Epidermal melanocyte (primary cell): ENCODE measurements around the gene BCAS4.

Source experiments
- DNase-seq: peaks from one replicate; pipeline ENCODE4 v3.0.0; 2011; ENCODE audit warnings: low spot score; ENCODE audit not compliant: insufficient read length

Gene BCAS4

DNA sequence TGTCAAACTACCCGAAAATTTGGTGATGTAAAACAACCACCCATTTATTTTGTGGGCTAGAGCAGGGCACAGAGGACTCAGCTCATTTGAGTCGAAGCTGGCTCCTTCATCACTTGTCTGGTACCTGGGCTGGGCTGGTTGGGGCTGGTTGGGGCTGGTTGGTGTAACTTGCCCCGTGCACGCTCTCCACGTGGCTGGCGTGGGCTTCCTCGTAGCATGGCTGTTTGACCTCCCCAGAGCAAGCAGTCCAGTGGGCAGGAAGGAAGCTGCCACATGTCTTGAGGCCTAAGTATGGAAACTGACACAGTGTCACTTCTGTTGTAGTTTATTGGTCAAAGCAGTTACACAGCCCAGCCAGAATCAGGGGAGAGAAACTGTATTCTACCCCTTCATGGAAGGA, 27.1 kb downstream of the BCAS4 start:
- DNase-seq = no peak

DNA sequence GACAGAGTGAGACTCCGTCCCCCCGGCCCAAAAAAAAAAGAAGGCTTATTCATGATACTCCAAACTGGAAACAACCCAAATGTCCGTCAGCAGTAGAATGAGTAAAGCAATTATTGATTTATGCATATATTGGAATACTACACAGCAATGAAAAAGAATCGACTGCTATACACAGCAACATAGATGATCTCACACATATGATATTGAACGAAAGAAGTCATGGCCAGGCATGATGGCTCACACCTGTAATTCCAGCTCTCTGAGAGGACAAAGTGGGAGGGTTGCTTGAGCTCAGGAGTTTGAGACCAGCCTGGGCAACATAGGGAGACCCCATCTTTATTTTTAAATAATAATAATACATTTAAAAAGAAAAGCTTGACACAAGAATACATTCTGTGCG, 28.5 kb downstream of the BCAS4 start:
- DNase-seq = no peak

DNA sequence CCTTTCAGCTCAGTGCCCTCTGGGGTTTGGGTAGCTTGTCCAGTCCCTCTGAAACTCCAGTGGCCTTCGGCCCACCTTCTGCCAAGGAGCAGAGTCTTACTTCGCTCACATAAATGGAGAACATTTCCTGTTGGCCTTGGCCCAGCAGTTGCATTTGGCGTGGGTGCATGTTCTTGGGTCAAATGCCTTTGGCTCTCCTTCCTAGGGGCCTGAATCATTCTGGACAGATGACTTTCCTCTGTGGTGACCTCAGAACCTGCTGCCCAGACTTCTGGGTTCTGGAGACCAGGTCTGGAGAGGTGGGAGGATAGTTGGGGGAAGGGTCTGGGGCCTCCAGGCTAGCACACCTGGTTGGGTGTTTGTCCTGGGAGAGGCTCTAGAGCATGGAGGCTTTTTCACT, 29.3 kb downstream of the BCAS4 start:
- no peak for DNase-seq

DNA sequence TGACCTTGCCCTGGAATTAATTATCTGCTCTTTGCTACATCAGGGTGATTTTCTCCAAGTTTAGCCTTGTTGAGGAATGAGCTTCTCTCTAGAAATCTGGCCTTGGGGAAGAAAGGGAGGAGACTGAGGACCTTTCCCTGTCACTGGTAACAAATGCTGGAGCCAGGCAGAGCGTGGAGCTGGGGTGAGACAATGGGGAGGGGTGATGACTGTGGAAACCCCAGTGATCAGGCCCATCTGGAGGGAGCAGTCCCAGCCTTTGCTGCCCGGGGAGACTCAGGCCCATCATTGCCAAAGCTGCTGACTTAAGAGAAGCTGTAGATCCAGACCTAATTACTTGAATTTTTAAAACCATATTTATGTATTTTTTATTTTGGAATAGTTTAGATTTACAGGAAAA, 31.3 kb downstream of the BCAS4 start:
- DNase-seq = no peak

DNA sequence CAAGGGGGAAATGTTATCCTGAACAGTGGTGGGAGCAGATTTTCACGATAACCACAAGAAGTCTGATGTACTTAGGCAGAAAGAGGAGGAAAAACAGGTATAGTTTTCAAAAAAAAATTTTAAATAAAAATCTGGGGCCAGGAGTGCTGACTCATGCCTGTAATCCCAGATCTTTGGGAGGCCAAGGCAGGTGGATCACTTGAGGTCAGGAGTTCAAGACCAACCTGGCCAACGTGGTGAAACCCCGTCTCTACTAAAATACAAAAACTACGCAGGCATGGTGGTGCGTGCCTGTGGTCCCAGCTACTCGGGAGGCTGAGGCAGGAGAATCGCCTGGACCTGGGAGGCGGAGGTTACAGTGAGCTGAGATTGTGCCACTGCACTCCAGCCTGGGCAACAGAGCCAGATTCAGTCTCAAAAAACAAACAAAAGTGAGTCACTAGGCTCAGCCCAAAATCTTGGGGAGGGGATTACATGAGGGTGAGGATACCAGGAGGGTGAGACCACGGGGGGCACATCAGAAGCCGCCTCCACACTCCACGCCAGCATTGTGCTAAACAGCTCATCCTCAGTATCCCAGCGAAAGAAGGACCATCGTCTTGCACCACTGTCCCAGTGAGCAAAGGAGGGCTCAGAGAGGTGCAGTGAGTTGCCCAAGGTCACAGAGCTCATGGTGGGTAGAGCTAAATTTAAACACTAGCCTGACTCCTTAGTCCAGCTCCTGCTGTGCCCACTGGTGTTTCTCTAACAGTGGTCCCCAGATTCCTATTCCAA, 33.7 kb downstream of the BCAS4 start:
- DNase-seq = no peak

DNA sequence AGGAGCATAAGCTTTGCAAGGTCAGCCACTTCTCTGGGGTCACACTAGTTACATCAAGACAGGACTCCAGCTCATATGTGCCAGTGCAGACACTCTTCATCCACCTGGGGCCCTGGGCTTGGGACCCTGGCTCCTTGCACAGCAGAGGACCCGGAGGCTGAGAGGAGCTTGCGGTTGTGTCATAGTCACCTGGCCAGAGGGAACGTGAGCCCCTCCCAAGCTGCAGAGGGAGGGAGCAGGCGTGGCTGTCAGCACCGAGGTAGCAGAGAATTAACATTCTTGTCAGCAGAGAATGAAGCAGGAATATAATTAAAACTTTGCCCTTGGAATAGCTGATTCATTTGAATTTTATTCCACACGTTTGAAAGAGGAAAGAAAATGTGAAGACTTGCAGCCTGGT, 36.8 kb downstream of the BCAS4 start:
- DNase-seq = no peak

DNA sequence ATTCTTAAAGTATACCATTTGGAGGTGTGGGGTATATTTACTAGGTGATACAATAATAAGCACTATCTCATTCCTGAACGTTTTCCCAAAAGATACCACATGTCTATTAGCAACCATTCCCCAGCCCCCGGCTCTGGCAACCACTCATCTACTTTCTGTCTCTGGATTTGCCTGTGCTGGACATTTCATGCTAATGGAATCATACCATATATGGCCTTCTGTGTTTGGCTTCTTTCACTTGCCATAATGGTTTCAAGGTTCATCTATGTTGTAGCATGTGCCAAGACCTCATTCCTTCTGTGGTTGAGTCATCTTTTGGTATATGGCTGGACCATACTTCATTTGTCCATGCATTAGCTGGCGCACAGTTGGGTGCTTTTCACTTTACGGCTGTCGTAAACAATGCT, 39.7 kb downstream of the BCAS4 start:
- DNase-seq = no peak

DNA sequence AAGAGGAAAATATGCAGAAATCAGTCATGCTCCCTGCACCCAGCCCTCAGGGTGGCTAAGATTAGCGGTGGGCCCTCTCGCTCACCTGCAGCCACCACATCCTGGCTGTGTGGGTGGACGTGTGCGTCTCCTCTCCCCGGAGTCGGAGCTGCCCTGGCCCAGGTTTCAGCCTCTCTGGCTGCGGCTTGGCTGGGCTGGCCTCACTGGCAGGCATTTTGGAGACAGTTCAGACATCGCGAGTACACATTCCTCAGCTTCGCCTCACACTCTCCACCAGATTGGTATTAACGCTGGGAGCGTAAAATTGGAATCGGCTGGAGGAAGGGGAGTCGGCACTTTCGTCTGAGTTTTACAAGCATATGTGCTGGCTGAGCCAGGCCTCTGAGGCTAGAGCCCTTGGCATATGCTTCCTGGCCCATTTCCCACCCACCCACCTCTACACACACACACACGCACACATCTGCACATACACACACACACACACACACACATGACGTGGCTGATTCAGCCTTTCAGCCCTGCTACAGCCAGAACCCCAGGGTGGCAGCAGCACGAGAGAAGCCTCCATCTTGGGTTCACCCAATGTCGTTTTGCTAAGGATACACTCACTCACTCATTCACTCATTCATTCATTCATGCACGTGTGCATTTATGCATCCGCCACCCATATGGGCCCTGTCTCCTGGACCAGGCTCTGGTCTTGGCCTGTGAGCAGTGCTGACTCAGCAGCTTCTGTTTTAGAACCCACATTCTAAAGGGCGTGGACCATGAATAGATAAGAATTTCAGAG, 42.9 kb downstream of the BCAS4 start:
- DNase-seq = peak; percentile 72

DNA sequence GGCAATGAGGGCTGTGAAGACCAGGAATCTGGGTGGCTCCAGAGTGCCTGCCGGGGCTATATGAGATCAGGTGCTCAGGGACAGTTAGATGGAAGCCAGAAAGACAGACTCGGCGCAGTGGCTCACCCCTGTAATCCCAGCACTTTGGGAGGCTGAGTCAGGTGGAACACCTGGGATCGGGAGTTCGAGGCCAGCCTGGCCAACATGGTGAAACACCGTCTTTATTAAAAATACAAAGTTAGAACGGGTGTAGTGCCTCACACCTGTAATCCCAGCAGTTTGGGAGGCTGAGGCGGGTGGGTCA, 43.4 kb downstream of the BCAS4 start:
- no peak for DNase-seq

DNA sequence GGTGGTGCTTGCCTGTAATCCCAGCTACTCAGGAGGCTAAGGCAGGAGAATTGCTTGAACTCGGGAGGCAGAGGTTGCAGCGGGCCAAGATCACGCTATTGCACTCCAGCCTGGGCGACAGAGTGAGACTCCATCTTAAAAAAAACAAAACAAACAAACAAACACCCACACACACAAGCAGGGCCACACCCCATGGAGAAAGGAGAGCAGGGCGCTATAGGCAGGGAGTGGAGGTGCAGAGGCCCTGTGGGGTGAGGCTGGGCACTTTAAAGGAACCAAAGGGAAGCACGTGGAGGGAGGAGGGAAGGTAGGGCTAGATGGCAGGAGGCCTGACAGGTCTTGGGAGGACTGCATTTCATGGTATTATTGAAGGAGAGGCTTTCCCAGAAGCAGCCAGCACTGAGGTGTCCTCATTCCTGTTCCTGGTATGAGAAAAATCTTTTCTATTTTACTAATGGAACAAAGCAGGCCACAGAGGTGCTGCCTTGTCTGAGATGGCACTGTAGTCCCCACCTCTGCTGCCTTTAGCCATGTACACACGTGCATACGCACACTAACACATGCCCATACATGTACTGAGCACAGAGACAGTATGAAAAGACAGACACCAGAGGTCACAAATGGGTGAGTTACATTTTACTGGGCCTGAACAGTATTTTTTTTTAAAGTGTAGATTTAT, 44.0 kb downstream of the BCAS4 start:
- DNase-seq = no peak

DNA sequence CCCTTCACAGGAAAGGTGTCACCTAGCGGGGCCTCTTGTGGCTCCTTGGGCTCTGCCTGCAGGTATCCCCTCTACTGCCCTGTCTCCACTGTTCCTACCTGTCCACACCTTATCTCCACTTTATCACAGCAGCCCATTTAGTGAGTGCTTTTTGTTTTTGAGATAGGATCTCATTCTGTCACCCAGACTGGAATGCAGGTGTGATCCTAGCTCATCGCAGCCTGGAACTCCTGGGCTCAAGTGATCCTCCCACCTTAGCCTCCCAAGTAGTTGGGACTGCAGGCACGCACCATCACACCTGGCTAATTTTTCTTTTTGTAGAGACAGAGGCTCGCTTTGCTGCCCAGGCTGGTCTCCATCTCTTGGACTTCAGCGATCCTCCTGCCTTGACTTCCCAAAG, 48.0 kb downstream of the BCAS4 start:
- no peak for DNase-seq

DNA sequence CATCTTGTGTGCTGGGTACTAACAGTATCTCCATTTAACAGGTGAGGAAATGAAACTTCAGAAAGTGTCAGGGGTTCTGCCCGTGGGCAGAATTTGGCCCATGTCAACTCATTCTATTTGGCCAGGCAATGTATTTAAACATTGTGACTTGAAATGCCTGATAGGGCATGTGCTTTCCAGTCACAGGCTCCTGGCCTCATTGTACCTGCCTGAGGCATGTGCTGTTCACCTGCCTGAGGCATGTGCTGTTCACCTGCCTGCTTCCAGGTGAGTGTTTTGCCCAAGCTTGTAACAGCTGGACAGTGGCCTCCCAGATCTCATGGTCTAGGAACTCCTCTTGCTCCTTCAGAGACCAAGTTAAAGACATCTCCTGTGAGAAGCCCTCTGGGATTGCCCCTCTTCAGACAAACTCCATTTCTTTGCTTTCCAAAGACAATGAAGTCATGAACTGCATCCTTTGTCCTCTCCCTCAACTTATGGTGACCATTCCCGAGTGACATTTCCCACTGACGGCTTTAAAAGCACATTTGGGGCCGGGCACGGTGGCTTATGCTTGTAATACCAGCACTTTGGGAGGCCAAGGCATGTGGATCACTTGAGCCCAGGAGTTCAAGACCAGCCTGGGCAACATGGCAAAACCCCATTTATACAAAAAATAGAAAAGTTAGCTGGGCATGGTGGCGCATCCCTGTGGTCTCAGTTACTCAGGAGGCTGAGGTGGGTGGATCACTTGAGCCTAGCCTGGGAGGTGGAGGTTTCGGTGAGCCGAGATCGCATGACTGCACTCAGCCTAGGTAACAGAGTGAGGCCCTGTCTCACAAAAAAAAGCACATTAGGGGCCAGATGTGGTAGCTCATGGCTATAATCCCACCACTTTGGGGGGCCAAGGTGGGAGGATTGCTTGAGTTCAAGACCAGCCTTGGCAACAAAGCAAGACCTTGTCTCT, 48.7 kb downstream of the BCAS4 start:
- DNase-seq = no peak

DNA sequence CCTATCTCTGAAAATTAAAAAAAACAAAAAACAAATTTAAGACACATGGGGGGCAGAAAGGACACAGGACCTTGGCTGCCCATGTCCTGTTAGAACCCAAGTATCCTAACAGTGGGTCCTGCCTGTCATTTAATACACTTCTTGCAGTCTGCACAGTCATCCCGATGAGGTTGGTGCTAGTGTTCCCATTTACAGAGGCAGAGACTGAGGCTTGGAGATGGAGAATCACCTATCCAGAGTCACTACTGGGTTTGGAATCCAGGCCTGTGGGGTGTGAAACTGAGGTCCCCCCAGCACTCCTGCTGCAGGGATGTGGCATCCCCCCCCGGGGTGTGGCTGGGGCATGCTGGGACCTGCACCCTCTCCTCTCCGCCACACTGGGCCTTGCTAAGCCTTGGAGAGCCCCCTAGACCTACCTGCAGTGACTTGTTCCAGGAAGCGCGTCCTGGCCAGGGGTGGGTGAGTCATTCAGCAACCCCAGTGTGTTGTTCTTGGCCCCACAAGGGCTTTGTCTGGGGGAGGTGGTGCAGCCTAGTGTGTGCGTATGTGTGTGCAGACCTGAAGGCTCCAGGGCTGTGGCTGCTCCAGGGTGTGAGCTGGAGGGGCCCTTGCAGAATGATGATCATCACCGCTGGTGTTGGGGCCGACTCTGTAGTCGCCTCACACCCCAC, 49.7 kb downstream of the BCAS4 start:
- DNase-seq = no peak

DNA sequence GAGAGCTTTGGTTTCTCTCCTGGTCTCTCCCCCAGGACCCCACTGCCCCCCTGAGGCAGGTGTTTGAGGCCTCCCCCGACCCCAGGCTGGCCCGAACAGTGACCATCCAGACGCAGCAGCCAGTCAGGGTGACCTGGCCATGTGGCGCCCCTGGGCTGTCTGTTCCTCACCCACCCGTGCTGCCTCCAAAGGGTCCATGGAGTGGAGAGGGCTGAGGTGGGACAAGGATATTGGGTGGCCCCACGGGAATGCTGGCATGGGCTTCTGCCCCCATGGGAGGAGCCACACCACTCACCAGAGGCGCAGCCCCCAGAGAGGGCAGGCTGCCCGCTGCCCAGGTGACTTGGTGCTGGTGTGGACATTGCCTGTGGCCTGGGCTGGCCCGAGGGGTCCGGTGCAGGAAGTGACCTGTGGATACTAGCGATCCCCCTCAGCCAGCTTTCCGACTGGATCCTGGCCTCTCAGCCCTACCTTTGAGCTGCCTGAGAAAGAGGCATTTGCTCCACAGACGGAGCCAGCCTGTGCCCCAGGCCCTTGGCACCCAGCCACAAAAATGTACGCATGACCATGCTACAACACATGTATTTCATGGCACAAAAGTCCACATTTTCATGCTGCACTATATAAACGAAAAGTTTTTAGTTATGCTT, 50.8 kb downstream of the BCAS4 start:
- DNase-seq = peak; percentile 52

DNA sequence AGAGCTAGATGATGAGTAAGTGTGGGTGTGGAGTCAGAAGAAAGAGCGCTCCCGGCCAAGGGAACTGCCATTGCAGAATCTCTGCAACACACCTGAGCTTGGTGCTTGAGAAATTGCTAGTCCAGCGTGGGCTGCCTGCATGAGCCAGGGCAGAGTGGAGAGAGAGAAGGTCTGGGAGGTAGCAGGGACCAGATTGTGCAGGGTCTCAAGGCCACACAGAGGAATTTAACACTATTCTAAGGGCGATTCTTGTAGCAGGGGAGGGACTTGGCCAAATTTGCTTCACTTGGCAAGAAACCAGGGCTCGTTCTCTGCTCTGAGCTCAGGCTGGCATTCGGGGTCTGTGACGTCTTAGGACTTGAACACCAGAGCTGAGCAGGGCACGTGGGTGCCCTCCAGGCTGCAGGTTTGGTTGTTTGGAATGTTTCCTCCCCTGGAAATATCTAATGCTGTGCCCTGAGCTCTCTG, 53.5 kb downstream of the BCAS4 start:
- DNase-seq = peak; percentile 43

DNA sequence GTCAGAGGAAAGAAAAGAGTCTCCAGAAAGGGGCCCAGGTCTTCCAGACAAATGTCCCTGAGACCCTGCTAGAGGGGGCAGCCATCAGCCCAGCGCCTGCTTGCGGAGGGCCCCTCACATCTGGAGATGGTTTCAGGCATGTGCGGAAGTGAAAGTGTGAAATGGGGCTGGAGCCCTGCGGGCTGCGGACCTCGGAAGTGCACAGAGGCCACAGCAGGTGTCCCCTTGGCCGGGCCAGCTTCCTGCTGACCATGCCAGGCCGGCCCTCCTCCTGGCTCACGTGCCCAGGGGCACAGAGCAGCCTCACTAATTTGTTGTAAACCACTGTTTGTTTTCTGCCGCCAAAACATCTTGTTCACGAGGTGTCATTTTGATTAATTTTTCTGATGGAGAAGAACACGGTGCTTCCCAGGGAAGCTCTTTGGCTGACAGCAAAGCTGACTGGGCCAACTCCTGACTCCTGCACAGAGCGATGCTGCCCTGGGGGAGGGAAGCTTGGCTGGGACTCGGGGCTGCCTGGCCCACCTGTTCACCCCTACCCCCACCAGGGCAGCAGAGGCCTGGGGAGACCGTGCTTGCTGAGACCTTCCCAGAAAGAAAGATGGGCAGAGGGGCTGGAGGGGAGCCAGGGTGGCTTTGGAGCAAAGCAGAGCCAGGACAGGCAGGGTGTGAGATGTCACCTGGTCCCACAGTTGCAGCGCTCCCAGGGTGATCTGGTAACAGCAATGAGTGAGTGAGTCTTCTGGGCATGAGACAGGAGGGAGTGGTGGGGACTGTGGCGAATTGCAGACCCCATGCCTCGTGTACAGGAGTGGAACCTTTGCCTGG, 54.2 kb downstream of the BCAS4 start:
- DNase-seq = no peak

DNA sequence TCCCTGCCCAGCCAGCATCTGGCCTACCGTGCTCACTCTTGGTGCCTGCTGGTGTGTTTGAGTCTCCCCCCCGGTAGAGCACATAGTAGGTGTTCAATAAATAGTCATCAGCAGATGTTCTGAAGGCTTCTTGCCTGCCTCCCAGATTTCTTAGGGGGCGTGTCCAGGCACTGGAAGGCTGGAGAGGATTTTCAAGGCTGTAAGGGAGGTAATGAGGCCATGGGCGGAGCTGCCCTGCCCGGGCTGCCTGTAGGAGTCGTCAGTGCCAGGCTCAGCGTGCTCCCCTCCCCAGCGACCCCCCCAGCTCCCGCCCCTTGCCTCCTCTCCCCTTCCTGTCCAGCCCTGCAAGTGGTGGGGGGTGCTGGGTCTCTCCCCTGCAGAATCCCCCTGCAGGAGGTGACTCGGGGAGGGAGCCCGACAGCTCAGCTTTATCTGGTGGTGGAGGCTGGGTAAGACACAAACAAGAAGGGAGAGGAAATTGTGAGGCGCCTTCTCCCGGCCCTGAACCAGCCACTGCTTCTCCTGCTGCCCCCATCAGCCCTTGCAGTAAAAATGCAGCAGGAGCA, 55.9 kb downstream of the BCAS4 start:
- DNase-seq = no peak

DNA sequence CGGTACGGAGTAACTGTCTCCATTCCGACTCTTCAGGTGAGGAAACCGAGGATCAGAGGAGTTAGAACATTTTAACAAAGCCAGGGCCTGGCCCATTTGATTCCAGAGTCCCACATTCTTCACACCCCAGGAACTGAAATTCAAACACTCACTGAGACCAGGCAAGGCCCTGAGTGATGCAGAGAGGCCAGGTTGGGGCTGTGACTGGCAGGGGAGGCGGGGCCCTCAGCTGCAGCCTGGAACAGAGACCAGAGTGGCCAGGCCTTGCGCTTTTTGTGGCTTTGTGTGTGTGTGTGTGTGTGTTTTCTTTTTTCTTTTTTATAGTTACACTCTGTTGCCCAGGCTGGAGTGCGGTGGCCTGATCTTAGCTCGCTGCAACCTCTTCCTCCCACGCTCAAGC, 57.2 kb downstream of the BCAS4 start:
- DNase-seq = no peak
